GM23248 (cell line): ENCODE results near the gene ACER2.

ENCODE experiments used
- EZH2 ChIP-seq: fragments of 200-600 bp; sonication (generic); IDR thresholded peaks from 2 replicates; pipeline ENCODE4 v1.6.1; 2018; ENCODE audit warnings: antibody characterized with exemption, mild to moderate bottlenecking; ENCODE audit not compliant: insufficient read depth, poor library complexity, severe bottlenecking
- EZH2phosphoT487 ChIP-seq: fragments of 200-600 bp; sonication (generic); IDR thresholded peaks from 2 replicates; pipeline ENCODE4 v1.6.1; 2018; ENCODE audit warnings: antibody characterized with exemption, moderate library complexity, mild to moderate bottlenecking, low read depth; ENCODE audit not compliant: insufficient read depth

GRCh38 chr9:19379283-19379682, 29.5 kb upstream of the ACER2 start:
- TF ChIP-seq EZH2 (no peak), EZH2phosphoT487 (no peak)
